Pulmonary artery endothelial cell (primary cell): Measurements from ENCODE around the gene CATSPER3. TPM values are rescaled to one million over a fixed set of nuclear protein-coding genes. Genes with fewer than 3 reads are reported as not detected.
"Not testable (repeated sequence)": the region's sequence is repeated elsewhere in the genome, so short reads cannot be mapped to it uniquely, and the experiment has no call there.

Experiments
- DNase-seq: peaks from one replicate; pipeline ENCODE4 v3.0.0-alpha.2; 2011; ENCODE audit warnings: low read depth, low spot score
- total RNA-seq: library from RNA; depleted of rRNA; stranded (reverse); fragments of >200 nt; gene quantifications from 2 replicates; pipeline ENCODE4 v1.2.3, GENCODE V29; 2014

CATSPER3 gene
- total RNA-seq, 1 donor from 2014 or later: not detected

GRCh38 chr5:134969166-134969565, 1.5 kb downstream of the CATSPER3 start:
- DNase-seq: no peak

GRCh38 chr5:134975078-134975715, 7.5 kb downstream of the CATSPER3 start:
- DNase-seq: no peak

- DNase-seq: no peak
These were observed 8.1 kb downstream of the CATSPER3 start for GRCh38 chr5:134975843-134976242.

- DNase-seq: no peak
These were observed 9.1 kb downstream of the CATSPER3 start for GRCh38 chr5:134976841-134977240.

GRCh38 chr5:134979416-134979815, 11.7 kb downstream of the CATSPER3 start:
- DNase-seq: no peak

GRCh38 chr5:134982230-134982629, 14.5 kb downstream of the CATSPER3 start:
- DNase-seq: no peak

- no peak for DNase-seq
These were observed 21.6 kb downstream of the CATSPER3 start for GRCh38 chr5:134989266-134989830.

- not testable (repeated sequence) for DNase-seq
These were observed 22.5 kb downstream of the CATSPER3 start for GRCh38 chr5:134990183-134990582.

- DNase-seq: no peak
These were observed 24.4 kb downstream of the CATSPER3 start for GRCh38 chr5:134992148-134992547.

- no peak for DNase-seq
These were observed 25.5 kb downstream of the CATSPER3 start for GRCh38 chr5:134993161-134993560.

- DNase-seq: no peak
These were observed 27.0 kb downstream of the CATSPER3 start for GRCh38 chr5:134994560-134995156.

- DNase-seq: no peak
These were observed 28.2 kb downstream of the CATSPER3 start for GRCh38 chr5:134995850-134996402.

GRCh38 chr5:134997015-134997414, 29.3 kb downstream of the CATSPER3 start:
- DNase-seq: no peak

- not testable (repeated sequence) for DNase-seq
These were observed 30.4 kb downstream of the CATSPER3 start for GRCh38 chr5:134998068-134998467.

GRCh38 chr5:135004376-135004775, 36.7 kb downstream of the CATSPER3 start:
- DNase-seq: no peak

- no peak for DNase-seq
These were observed 37.4 kb downstream of the CATSPER3 start for GRCh38 chr5:135005076-135005475.

GRCh38 chr5:135007305-135007704, 39.6 kb downstream of the CATSPER3 start:
- no peak for DNase-seq

GRCh38 chr5:135007749-135008363, 40.1 kb downstream of the CATSPER3 start:
- DNase-seq: no peak

- DNase-seq: no peak
These were observed 40.8 kb downstream of the CATSPER3 start for GRCh38 chr5:135008556-135008955.

- DNase-seq: no peak
These were observed 41.5 kb downstream of the CATSPER3 start for GRCh38 chr5:135008981-135009735.

GRCh38 chr5:135009736-135010501, 42.2 kb downstream of the CATSPER3 start:
- no peak for DNase-seq
